Activated CD8-positive, alpha-beta memory T cell treated with anti-CD3 and anti-CD28 coated beads for 48 hours (primary cell): ENCODE results near the gene CDH22.

Experiments
- DNase-seq, 3 experiments: peaks; one replicate each; pipeline ENCODE4 v3.0.0-alpha.2; 2020; ENCODE audit warnings: low read depth in 2 of 3, low spot score in 2 of 3

CDH22 gene

DNA sequence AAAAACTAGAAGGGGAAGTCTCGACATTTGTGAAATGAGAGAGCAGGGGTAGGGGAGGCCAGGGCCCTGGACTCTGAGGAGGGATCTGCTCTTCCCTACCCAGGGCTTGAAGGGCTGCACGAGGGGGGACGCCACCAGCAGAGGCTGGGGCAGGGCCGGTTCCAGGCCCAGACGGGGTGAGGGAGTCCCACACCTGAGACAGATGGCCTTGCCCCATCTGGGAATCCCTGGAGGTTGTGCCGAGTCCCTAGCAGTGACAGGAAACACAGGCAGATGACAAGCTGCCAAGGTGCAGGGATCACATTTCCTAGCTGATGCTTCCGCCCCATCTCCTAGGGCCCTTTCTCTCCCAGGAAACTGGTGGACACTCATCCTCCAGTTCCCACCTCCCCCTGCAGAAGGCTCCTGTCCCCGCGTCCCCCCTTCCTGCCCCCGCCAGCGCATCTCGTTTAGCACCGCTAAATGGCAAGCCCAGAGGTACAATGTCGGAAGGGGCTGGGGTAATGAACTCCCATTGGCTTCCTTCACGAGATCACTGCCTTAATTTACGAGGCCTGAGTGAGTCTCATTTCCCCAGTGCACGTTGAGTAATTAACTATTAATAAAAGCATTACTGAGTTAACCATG is 35.2 kb upstream of the CDH22 start:
- DNase-seq = no peak

DNA sequence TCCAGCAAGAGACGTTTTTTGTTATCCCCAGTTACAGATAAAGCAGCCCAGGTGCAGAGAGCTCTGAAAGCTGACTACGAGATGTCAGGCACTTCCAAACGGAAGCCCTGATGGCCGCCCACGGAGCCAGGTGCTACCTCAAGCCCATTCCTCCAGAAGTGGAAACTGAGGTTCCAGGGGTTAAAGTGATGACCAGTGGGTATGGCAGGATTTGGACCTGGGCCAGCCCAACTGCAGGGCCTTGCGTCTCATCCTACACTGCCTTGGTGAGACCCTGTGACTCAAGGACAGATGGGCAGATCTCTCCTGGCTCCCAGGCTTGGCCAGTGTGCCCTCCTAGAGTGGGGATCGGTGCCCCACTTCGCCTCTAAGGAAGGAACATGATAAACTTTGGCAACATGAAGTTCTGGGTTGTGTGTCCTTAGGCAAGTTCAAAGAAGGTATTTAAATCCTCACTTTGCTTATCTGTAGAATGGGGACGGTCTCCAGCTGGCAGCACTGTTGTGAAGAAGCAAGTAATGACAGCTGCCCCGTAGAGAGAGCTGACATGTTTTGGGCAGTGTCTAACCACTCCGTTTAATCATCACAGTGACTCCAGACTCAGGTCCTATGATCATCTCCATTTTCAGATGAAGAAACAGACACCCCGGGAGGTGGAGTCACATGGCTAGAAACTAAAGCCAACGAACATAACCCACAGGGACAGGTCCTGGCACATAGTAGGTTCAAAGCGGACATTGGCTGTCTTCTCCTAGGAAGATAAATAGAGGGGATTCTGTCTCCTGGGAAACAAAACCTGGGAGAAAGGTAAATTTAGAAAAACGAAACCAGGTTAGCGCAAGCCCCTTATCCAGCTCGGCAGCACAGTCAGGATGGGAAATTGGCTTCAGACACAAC is 34.4 kb upstream of the CDH22 start:
- no peak for DNase-seq

DNA sequence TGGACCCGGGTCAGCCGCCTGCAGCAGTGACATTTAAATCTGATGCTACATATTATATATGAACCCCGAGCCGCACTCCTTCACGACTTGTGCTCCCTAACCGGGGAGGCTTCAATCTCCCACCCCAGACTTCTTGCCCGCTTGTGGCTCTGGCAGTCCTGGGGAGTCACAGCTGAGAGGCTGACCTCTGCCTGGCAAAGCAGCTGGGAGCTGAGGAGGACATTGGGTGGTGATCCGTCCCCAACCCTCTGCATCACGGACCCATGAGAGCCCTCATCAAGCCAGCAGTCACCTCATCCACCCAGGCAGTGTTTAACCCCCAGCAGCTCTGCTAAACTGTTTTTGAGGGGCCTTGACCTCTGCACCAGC is 33.7 kb upstream of the CDH22 start:
- no peak for DNase-seq

DNA sequence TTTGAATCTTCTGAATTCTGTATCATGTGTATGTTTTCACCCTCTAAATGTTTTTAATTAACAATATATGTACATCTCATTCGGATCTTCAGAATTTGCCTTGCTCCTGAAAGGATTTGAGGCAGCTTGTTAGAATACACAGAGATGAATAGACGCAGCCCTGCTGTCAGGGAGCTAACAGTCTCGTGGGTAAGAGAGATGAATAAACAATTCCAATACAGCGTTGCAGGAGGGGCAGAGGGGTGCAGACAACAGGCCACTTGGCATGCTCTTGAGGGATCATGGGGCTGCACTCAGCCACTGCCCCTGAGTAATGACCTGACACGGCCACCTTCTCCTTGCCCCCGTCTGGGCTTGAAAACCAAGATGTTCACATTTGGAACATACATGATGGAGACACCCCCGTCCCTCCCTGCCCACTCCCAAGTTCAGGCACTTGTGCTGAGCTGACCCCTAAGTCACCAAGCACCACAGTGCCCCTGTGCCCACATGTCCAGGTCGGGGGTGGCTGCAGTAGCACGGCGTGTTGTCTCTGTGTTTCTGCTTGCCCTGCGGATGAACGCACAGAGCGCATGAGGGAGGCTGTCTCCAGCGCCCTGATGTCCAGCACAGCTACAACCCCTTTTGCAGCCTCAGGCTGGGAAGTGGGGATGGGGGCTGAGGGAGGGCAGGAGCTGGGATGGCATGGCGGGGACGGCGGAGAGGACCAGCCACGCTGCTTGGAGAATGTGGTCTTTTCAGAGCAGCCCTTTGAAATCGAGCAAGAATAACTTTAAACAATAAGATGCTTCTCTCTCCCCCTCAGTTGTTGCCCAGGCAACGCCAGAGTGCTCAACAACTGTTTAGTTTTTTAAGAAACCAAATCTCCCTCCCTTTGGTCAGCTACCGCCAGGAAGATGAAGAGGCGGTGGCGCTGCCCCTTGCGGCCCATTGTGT is 33.0 kb upstream of the CDH22 start:
- no peak for DNase-seq

DNA sequence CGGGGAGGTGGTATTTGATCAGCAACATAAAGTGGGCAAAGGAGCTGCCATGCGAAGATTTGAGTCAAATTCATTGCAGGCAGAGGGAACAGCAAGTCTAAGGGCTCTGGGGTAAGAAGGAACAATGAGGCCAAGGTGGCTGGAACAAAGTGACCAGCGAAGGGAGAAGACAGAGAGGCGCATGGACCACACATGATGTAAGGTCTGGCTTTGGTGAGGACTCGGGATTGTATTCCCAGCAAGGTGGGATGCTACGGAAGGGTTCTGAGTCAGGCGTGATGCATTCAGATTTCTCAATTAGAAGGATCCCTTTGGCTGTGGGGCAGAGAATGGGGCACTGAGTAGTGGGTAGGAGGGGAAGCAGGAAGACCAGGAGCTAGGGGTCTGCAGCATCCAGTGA is 30.7 kb upstream of the CDH22 start:
- DNase-seq = no peak

DNA sequence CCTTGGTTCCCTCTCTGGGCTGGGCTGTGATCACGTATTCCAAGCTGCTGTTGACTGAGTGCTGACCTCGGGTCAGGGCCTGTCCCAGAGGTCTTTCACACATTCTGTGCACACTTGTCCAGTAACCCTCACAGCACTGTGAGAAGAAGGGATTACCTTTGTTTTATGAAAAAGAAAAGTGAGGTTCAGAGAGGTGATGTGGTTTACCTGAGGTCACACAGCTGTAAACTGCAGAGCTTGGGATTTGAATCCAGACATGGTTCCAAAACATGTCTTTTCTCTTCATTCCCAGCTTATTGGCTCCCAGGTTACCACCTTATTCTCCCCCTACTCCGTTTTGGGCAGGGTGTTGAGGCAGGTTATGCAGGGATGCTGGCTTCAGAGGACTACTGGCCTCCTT is 28.4 kb upstream of the CDH22 start:
- no peak for DNase-seq

DNA sequence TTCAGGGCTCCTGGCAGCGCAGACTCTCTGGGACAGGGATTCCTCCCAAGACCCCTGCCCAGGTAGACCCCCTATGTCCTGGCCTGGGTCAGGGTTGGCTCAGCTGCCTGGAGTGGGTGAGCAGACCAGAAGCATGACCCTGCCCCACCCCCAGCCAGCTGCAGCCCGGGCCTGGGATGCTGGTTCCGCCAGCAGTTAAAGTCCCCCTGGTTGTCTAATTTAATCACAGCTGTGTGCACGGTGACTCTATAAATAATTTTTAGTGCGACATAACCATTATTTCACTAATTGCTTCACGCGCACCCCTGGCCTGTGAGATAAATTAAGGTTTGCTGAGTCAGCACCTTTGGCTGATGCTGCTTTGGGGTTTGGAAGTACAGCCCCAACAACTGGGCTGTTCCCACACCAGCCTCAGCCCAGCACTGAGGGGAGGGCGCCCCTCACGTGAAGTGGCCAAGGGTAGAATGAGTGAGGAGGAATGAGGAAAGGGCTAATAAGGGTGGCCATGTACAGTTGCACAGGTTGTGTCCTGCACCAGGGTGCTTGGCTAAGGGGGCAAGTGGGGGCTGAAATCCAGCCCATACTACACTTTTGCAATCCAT is 26.1 kb upstream of the CDH22 start:
- no peak for DNase-seq

DNA sequence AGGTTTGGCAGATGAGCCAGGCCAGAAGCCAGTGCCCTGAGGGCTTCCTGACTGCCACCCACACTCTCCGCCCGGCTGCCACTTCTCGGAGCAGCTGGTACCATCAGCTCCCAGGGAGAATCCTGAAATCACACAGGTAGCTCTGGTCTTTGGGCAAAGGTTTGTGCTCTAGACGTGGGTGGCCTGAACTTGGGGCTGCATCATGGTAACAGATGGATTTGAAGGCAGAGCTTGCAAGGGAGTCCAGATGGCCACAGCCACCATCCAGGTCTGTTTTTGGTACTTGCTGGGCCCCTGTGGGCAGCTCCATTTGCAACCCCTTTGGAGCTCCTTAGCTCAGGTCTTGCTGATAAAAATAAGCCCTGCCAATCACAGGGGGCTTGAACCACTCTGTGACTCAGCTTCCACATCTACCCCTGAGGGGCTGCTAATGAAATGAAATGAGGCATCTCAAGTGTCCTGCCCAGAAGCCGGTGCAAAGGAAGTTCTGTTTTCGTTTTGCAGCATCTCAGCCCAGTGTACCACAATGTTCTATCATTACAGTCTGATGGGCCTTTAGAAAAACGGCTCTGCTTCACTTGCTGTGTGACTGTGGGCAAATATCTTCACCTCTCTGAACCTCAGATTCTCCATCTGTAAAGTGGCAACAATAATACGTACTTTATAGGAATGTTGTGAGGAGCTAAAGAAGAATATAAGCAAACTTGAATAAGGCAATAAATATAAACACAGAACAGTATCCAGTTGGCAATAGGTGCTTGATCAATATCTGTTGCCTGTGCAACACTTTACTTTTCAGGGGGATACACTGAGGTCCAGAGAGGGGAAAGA is 25.1 kb upstream of the CDH22 start:
- DNase-seq = no peak

DNA sequence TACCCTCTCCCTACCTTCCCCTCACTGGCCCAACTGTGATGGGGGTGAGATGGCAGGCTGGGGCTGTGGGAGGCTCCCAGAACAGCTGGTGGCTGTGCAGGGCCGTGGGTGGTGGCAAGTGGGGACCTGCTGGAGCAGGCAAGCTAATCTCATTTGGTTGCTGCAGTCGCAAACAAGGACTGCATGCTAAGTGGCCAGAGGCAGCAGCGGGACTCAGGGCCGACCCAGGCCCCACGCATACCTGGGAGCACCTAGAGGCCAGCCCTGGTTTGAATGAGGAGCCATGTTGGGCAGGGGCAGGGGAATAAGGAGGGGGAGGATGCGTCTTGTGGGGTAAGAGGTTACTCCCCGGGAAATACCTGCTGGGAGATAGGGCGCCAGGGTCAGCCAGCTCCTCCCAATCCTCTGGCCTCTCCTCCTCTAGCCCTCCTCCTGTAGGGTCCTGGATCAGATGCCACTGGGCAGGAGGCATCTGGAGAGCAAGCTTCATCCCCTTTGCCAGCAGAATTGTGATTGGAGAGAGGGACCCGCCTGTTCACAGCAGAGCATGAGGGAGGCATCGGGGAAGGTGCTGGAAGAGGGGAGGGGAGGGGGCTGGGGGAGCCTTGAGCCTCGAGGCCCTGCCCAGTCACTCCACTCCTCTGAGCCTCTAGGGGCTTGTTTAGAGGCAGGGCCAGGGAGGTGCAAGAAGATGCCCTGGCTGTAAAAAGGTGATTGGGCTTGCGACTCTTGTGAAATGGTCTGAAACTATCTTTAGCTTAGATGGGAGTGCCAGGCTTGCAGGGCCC is 24.3 kb upstream of the CDH22 start:
- DNase-seq = no peak

DNA sequence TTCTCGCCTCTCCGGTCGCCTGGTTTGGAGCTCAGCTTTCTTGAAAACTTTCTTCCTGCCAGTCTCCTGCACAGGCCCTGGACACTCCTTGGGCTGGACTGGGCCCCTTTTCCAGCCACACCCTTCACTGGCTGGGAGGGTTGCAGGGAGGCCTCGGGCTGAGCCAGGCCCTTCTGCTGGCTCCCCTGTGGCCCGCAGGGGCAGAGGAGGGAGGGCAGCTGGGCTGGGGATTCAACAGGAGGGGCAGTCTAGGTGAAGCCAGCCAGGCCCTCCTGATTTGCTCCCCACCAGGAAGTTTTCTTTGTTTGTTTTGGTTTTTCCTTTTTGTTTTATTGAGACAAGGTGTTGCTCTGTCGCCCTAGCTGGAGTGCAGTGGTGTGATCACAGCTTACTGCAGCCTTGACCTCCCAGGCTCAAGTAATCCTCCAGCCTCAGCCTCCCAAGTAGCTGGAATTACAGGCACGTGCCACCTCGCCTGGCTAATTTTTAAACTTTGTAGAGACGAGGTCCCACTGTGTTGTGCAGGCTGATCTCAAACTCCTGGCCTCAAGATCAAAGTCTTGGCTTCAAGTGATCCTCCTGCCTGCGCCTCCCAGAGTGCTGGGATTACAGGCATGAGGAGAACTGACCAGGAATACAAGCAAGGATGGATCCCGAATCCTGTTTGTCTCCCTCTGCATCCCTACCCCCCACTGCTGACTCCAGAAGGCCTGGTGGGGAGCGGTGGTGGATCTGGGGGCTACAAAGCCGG is 23.5 kb upstream of the CDH22 start:
- DNase-seq = no peak

DNA sequence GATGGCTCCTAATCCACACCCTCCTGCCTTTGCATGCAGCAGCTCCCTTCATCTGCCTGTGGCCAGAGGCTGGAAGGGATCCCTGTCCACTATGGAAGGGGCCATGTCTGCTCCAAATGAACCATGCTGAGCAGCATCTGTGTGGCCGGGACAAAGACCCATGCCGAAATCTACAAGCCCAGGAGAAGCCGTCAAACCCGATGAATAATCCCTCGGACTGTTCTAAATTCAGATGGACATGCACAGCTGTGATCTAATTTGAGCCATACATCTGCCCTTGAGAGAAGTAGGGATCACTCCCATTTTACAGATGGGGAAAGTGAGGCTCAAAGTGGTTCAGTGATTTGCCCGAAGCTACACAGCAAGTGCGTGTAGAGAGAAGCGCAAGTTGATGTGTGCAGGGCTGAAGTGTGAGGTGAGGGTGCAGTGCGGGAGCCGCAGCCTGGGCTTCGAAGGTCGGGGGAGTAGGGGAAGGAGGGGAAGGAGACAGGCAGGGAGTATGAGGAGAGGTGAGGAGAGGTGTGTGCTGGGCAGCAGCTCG is 22.6 kb upstream of the CDH22 start:
- no peak for DNase-seq

DNA sequence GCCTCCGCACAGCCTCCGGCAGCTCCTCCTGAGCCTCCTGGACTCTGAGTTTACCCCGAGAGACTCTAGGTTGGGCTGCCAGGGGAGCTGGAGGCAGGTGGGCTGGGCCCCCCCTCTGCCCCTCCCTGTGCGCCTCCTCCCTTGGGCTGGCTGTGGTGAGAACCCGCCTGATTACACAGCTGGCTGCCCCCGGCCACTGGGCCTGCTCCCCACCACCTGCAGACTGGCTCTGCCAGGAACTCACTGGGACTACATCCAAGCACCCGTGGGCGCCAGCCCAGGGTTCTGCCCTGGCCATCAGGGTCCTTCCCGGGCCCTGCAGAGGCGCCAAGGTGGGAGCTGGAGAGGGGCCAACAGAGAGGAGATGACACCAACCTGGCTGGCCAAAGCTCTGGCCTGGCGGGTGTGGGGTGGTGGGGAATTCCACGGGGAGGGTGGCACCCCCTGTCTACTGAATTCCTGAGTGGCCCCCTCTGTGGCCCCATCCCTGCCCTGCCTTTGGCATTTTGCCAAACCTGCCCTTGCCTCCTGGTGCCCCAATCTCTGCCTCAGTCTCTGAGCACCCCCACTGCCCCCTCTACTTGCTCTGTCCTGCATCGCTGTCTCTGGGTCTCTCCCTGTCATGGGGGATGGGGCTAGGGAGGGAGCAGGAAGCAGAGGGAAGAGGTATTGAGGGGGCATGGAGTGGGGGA is 21.9 kb upstream of the CDH22 start:
- no peak for DNase-seq

DNA sequence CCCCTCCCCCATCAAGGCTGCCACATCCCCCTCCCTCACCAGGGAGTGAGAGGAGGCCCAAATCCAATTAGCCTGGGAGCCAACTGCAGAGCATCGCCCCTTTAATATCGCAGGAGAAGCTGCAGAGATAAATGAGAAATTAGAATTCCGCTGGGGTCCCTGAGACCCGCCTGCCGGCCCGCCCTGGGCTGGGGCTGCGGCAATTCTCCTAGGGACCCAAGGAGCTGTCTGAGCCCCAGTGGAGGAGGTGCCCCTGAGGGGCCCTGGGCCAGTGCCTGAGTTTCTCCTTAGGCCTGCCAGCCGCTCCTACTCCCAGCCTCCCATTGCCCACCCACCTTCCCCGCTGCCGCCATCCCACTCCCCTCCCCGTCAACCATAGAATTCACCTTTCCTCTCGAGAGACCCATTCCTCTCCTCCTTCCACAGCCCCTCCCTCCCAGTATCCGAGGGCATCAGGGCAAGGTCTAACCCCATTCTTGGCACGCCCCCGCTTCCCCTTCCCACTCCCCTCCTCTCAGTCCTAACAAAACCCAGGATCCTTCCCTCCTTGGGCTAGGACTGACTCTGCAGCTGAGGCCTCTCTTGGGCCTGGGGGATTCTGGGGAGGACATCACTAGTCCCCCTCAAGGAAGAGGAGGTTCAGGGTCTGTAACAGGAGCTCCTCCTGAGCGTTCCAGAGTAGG is 20.0 kb upstream of the CDH22 start:
- DNase-seq = no peak

DNA sequence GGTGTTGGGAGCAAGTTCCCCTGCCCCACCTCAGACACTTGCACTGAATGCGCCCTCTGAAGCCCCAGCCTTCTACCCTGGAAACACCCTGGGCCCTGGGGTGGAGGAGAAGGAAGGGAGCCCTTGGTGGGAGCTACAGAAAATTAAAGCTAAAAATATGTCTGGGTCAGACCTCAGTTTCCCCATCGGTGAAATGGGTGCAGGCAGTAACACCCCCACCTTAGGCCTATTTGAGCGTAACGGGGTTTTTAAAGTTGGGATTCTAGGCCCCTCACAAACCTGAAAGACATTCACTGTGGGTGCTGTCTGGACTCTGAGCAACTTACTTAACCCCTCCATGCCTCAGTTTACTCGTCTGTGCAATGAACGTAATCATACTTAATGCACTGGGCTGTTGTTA is 19.3 kb upstream of the CDH22 start:
- DNase-seq = no peak

DNA sequence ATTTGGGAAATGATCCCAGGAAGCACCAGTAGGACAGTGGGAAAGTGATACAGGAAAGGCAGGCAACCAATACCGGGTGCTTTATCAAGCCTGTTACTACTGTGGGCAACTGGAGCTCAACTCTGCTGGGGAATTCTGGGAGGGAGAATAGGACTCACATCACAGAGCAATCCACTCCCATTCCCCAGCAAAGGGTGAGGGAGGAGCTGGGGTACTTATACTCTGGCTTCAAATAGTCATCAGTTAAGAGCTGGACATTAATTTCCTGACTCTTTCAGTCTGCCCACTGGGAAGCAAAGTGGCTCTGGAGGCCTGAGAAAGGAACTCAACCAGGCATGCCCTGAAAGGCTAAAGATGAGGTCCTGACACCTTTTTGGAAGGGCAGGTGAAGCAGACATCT is 17.5 kb upstream of the CDH22 start:
- DNase-seq = no peak

DNA sequence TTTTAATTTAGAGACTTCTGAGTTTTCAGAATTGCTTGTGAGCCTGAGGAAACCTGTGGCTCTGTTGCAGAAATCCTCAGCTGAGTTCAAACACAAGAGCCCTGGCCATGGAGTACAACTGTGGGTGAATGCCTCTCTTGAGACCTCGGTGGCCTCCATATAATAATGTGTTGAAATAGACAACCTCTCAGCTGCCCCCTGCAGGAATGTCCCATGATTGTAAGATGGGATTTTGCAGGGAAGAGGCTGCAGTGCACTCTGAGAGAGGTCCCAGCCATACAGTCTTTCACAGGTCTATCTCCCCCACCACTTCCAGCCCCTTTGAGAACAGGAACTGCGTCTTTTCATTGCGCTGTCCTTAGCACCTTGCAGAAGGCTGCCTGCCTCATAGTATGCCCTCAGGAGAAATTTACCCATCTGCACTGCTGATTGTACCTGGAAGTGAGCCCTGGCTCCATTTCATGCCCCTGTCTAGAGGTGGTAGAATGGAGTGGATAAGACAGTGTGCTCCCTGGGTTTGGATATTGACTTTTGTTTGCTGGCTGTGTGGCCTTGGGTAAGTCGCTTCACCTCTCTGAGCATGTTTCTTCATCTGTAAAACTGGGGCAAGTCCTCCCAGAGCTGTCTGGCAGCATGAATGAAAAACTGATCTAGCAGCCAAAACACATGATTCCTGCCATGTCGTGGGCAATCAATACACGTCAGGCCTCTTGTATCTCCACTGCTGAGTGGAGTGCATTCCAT is 16.8 kb upstream of the CDH22 start:
- DNase-seq = no peak

DNA sequence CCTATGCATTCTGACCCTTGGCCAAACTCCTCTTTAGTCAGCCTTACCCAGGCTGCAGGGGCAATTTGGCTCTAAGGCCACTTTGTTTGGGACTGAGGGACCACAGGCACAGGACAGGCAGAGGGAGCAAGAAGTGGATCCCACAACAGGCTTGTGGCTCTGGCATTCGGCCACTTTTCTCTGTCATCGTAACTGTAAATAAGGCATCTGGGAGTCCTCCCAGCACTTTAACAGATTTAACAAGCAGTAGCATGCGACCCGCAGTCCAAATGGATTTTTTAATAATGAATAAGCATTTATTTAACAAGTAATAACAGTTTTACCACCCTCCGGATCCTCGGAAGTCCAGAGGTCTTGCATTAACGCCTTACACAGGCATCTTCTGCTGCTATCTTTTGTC is 16.1 kb upstream of the CDH22 start:
- DNase-seq = no peak
